SK-N-MC (cell line): ENCODE measurements around the gene SORBS1.

Experiments
- EZH2 ChIP-seq: fragments of 200-600 bp; sonication (generic); IDR thresholded peaks from one replicate; pipeline ENCODE4 v1.6.1; 2017; ENCODE audit warnings: antibody characterized with exemption
- POLR2AphosphoS5 ChIP-seq: IDR thresholded peaks from 2 replicates; pipeline ENCODE4 v1.6.1; 2012; ENCODE audit warnings: mild to moderate bottlenecking, low read depth, low read length, borderline replicate concordance

GRCh38 chr10:95564291-95564690, 3.1 kb upstream of the SORBS1 start:
- TF ChIP-seq POLR2AphosphoS5 (no peak), EZH2 (no peak)
